CD4-positive, alpha-beta T cell treated with Interleukin-21 for 1 hour (primary cell): ENCODE results near the gene CRYGS.
"Not testable (repeated sequence)": the region's sequence is repeated elsewhere in the genome, so short reads cannot be mapped to it uniquely, and the experiment has no call there.

ENCODE experiments used
- DNase-seq: peaks from one replicate; pipeline ENCODE4 v3.0.0-alpha.2; 2020

Gene CRYGS

GRCh38 chr3:186544281-186544680, at the start of gene CRYGS:
Gene CRYGS (minus strand): TSS chr3:186544380. CDS start chr3:186544326, 54 bp downstream.
- DNase-seq = no peak

- DNase-seq = no peak
Measured at GRCh38 chr3:186593862-186594261, 49.7 kb upstream of the CRYGS start.

- no peak for DNase-seq
Measured at GRCh38 chr3:186592682-186593081, 48.5 kb upstream of the CRYGS start.

- DNase-seq = no peak
Measured at GRCh38 chr3:186590580-186591295, 46.6 kb upstream of the CRYGS start.

GRCh38 chr3:186589856-186590579, 45.8 kb upstream of the CRYGS start:
- DNase-seq = peak; percentile 26

GRCh38 chr3:186589121-186589520, 44.9 kb upstream of the CRYGS start:
- DNase-seq = no peak

- no peak for DNase-seq
Measured at GRCh38 chr3:186588632-186589031, 44.5 kb upstream of the CRYGS start.

- DNase-seq = no peak
Measured at GRCh38 chr3:186587183-186587582, 43.0 kb upstream of the CRYGS start.

GRCh38 chr3:186586245-186586644, 42.1 kb upstream of the CRYGS start:
- DNase-seq = not testable (repeated sequence)

GRCh38 chr3:186583831-186584230, 39.7 kb upstream of the CRYGS start:
- DNase-seq = no peak

- DNase-seq = no peak
Measured at GRCh38 chr3:186582541-186582940, 38.4 kb upstream of the CRYGS start.

- no peak for DNase-seq
Measured at GRCh38 chr3:186580785-186581184, 36.6 kb upstream of the CRYGS start.

- DNase-seq = no peak
Measured at GRCh38 chr3:186577521-186577920, 33.3 kb upstream of the CRYGS start.

- DNase-seq = no peak
Measured at GRCh38 chr3:186571644-186572013, 27.4 kb upstream of the CRYGS start.

- DNase-seq = no peak
Measured at GRCh38 chr3:186570941-186571643, 26.9 kb upstream of the CRYGS start.

- DNase-seq = peak; percentile 99
Measured at GRCh38 chr3:186570096-186570940, 26.1 kb upstream of the CRYGS start, which contains the start of gene DNAJB11. Gene DNAJB11 (plus strand): TSS chr3:186570720. CDS start chr3:186570898, 178 bp downstream.

GRCh38 chr3:186569779-186570095, 25.6 kb upstream of the CRYGS start:
- no peak for DNase-seq

GRCh38 chr3:186569361-186569760, 25.2 kb upstream of the CRYGS start:
- not testable (repeated sequence) for DNase-seq

- peak; percentile 97 for DNase-seq
Measured at GRCh38 chr3:186567072-186567921, 23.1 kb upstream of the CRYGS start, which contains the start of gene TBCCD1. Gene TBCCD1 (minus strand): TSS chr3:186567339. CDS start chr3:186564329, 3,010 bp downstream.

- no peak for DNase-seq
Measured at GRCh38 chr3:186566772-186567071, 22.5 kb upstream of the CRYGS start.

GRCh38 chr3:186564586-186564985, 20.4 kb upstream of the CRYGS start:
- no peak for DNase-seq
